Activated CD4-positive, alpha-beta T cell treated with anti-CD3 and anti-CD28 coated beads for 36 hours (primary cell): ENCODE measurements around the gene SPSB4. TPM values are rescaled to one million over a fixed set of nuclear protein-coding genes. Genes with fewer than 3 reads are reported as not detected.
A peak's percentile ranks its signal among the peaks of the same experiment; 100 is the strongest.
"Not testable (repeated sequence)": the region's sequence is repeated elsewhere in the genome, so short reads cannot be mapped to it uniquely, and the experiment has no call there.

Source experiments
- ATAC-seq: fragments of 200-7000 bp; cut with Tn5 transposase; one replicate; pipeline ENCODE4 v1.10.0; 2021; ENCODE audit warnings: mild to moderate bottlenecking, moderate library complexity
- CTCF ChIA-PET: fragments of 350-600 bp; sonication (Branson Sonifier 250); formaldehyde crosslinking; loops from one replicate; lab custom pipeline; 2021; ENCODE audit warnings: antibody characterized with exemption; lab: Charles Lee
- POLR2A ChIA-PET: fragments of 350-600 bp; sonication (Branson Sonifier 250); formaldehyde crosslinking; loops from one replicate; lab custom pipeline; 2021; ENCODE audit warnings: antibody characterized with exemption, inconsistent platforms; lab: Charles Lee
- DNase-seq: peaks from one replicate; pipeline ENCODE4 v3.0.0-alpha.2; 2020
- H3K27ac Mint-ChIP-seq: one replicate; pipeline ENCODE4 v1.8.0; 2021; ENCODE audit warnings: mixed read lengths
- H3K27me3 Mint-ChIP-seq: one replicate; pipeline ENCODE4 v1.8.0; 2021; ENCODE audit warnings: mixed read lengths
- H3K36me3 Mint-ChIP-seq: one replicate; pipeline ENCODE4 v1.8.0; 2021; ENCODE audit warnings: low read depth, mixed read lengths
- H3K4me1 Mint-ChIP-seq: one replicate; pipeline ENCODE4 v1.8.0; 2021; ENCODE audit warnings: mixed read lengths
- H3K4me3 Mint-ChIP-seq: one replicate; pipeline ENCODE4 v1.8.0; 2021; ENCODE audit warnings: mild to moderate bottlenecking, moderate library complexity, mixed read lengths
- H3K9me3 Mint-ChIP-seq: one replicate; pipeline ENCODE4 v1.8.0; 2021; ENCODE audit warnings: low read depth, mixed read lengths
- intact Hi-C, 2 experiments: fragments of 100-400 bp; cut with DNase I in 1 of 2; cut with micrococcal nuclease in 1 of 2; formaldehyde crosslinking; loops; one replicate each; pipeline versions ENCODE4 v1.14.2 to v1.15.1; 2022 to 2024; cut with DNase I, micrococcal nuclease
- total RNA-seq, 2 experiments: library from RNA; stranded (reverse); gene quantifications; one replicate each; pipeline ENCODE4 v1.2.3, GENCODE V29; 2021

The SPSB4 gene
- not detected for total RNA-seq

GRCh38 chr3:141050576-141051442 is at the start of gene SPSB4:
SPSB4 (plus strand) TSS chr3:141051347; CDS start chr3:141066105, 14,758 bp downstream.
- intact Hi-C loops: loop anchor here in 1 of 2 experiments (5.0 kb wide), 1 partner anchor 56 kb away; no protein-coding TSS in a partner anchor
- DNase-seq (peak; percentile 58), ATAC-seq (peak; percentile 76)
- Mint-ChIP-seq H3K36me3 (no peaks in the 10 kb centered on the region), H3K27me3 (peaks cover 44% of the 10 kb centered on the region), H3K4me3 (peak within 1 kb of the TSS; percentile 61), H3K4me1 (peaks cover 7% of the 10 kb centered on the region), H3K9me3 (no peaks in the 10 kb centered on the region), H3K27ac (no peak within 1 kb of the TSS)
- ChIA-PET POLR2A (no interaction called here), CTCF (interaction anchor here (0.7 to 1.6 kb wide), 10 partner anchors 10 to 59 kb away, joined by 3 to 5 read pairs (median 3); no protein-coding TSS in a partner anchor)

GRCh38 chr3:141006344-141006743 is 44.8 kb upstream of the SPSB4 start:
- ChIA-PET POLR2A (no interaction called here), CTCF (interaction anchor here (0.7 to 1.0 kb wide), 2 partner anchors 10 to 13 kb away, joined by 3 to 5 read pairs; no protein-coding TSS in a partner anchor)
- no peak for ATAC-seq
- intact Hi-C loops: no loop called here
- H3K36me3 Mint-ChIP-seq: no peaks in the 10 kb centered on the region
- H3K4me1 Mint-ChIP-seq: peaks cover 2% of the 10 kb centered on the region
- H3K9me3 Mint-ChIP-seq: no peaks in the 10 kb centered on the region
- H3K27ac Mint-ChIP-seq: no peak overlapping the region
- H3K4me3 Mint-ChIP-seq: no peak overlapping the region
- no peak for DNase-seq
- H3K27me3 Mint-ChIP-seq: peaks cover 9% of the 10 kb centered on the region

GRCh38 chr3:141009496-141009895 is 41.7 kb upstream of the SPSB4 start:
- Mint-ChIP-seq H3K36me3 (no peaks in the 10 kb centered on the region), H3K4me3 (no peak overlapping the region), H3K9me3 (no peaks in the 10 kb centered on the region), H3K27me3 (peaks cover 10% of the 10 kb centered on the region), H3K27ac (no peak overlapping the region), H3K4me1 (peaks cover 3% of the 10 kb centered on the region)
- no peak for DNase-seq
- POLR2A ChIA-PET: interaction anchor here (1.4 kb wide), 1 partner anchor 9 kb away, joined by 3 read pairs; no protein-coding TSS in a partner anchor
- ATAC-seq: no peak
- CTCF ChIA-PET: interaction anchor here (0.7 to 5.7 kb wide), 7 partner anchors 10 to 174 kb away, joined by 3 to 52 read pairs (median 4); partner anchors contain the start of gene SPSB4
- intact Hi-C loops: no loop called here

GRCh38 chr3:141011232-141011996 is 39.7 kb upstream of the SPSB4 start:
- H3K36me3 Mint-ChIP-seq: no peaks in the 10 kb centered on the region
- H3K4me3 Mint-ChIP-seq: no peak overlapping the region
- peak; percentile 93 for DNase-seq
- intact Hi-C loops: loop anchor here (1.0 to 5.0 kb wide), 4 partner anchors 94 to 266 kb away; no protein-coding TSS in a partner anchor
- ChIA-PET POLR2A (no interaction called here), CTCF (interaction anchor here (0.7 to 5.7 kb wide), 15 partner anchors 12 to 185 kb away, joined by 3 to 52 read pairs (median 4); no protein-coding TSS in a partner anchor)
- peaks cover 12% of the 10 kb centered on the region for H3K27me3 Mint-ChIP-seq
- H3K4me1 Mint-ChIP-seq: peaks cover 3% of the 10 kb centered on the region
- peak; percentile 98 for ATAC-seq
- no peak overlapping the region for H3K27ac Mint-ChIP-seq
- H3K9me3 Mint-ChIP-seq: no peaks in the 10 kb centered on the region

GRCh38 chr3:141011997-141012262 is 39.2 kb upstream of the SPSB4 start:
- Mint-ChIP-seq H3K36me3 (no peaks in the 10 kb centered on the region), H3K4me1 (peaks cover 3% of the 10 kb centered on the region), H3K27ac (no peak overlapping the region), H3K4me3 (no peak overlapping the region), H3K27me3 (peaks cover 12% of the 10 kb centered on the region), H3K9me3 (no peaks in the 10 kb centered on the region)
- ATAC-seq: peak; percentile 65
- ChIA-PET CTCF (interaction anchor here (0.8 to 5.7 kb wide), 12 partner anchors 11 to 184 kb away, joined by 3 to 52 read pairs (median 4); no protein-coding TSS in a partner anchor), POLR2A (no interaction called here)
- no peak for DNase-seq
- intact Hi-C loops: loop anchor here (1.0 to 5.0 kb wide), 4 partner anchors 93 to 265 kb away; no protein-coding TSS in a partner anchor

- Mint-ChIP-seq H3K36me3 (no peaks in the 10 kb centered on the region), H3K9me3 (no peaks in the 10 kb centered on the region), H3K4me3 (no peak overlapping the region), H3K4me1 (peaks cover 7% of the 10 kb centered on the region), H3K27me3 (peaks cover 10% of the 10 kb centered on the region), H3K27ac (no peak overlapping the region)
- DNase-seq (no peak), ATAC-seq (no peak)
- intact Hi-C loops: loop anchor here in 1 of 2 experiments (5.0 kb wide), 2 partner anchors 245 to 265 kb away; no protein-coding TSS in a partner anchor
- ChIA-PET POLR2A (no interaction called here), CTCF (interaction anchor here (0.8 to 5.7 kb wide), 12 partner anchors 11 to 184 kb away, joined by 3 to 52 read pairs (median 4); no protein-coding TSS in a partner anchor)
Measured at GRCh38 chr3:141012571-141012970, 38.6 kb upstream of the SPSB4 start.

- Mint-ChIP-seq H3K27ac (no peak overlapping the region), H3K27me3 (peaks cover 6% of the 10 kb centered on the region), H3K9me3 (no peaks in the 10 kb centered on the region), H3K36me3 (no peaks in the 10 kb centered on the region), H3K4me1 (peaks cover 11% of the 10 kb centered on the region), H3K4me3 (no peak overlapping the region)
- intact Hi-C loops: no loop called here
- ChIA-PET POLR2A (no interaction called here), CTCF (interaction anchor here (0.5 to 1.8 kb wide), 5 partner anchors 7 to 1537 kb away, joined by 3 to 5 read pairs (median 3); no protein-coding TSS in a partner anchor)
- ATAC-seq (no peak), DNase-seq (no peak)
Measured at GRCh38 chr3:141015481-141015880, 35.7 kb upstream of the SPSB4 start.

GRCh38 chr3:141017366-141018322 is 33.5 kb upstream of the SPSB4 start:
- intact Hi-C loops, H3K4me3 Mint-ChIP-seq, H3K4me1 Mint-ChIP-seq, H3K27me3 Mint-ChIP-seq, H3K36me3 Mint-ChIP-seq, H3K9me3 Mint-ChIP-seq, POLR2A ChIA-PET: not testable (repeated sequence)
- ATAC-seq: peak; percentile 50
- CTCF ChIA-PET: interaction anchor here (0.7 to 1.8 kb wide), 3 partner anchors 17 to 323 kb away, joined by 3 to 5 read pairs (median 4); no protein-coding TSS in a partner anchor
- DNase-seq: peak; percentile 53
- peak overlapping the region; percentile 5 for H3K27ac Mint-ChIP-seq

- Mint-ChIP-seq H3K27ac (no peak overlapping the region), H3K27me3 (peaks cover 2% of the 10 kb centered on the region), H3K4me1 (peaks cover 8% of the 10 kb centered on the region), H3K4me3 (no peak overlapping the region), H3K9me3 (no peaks in the 10 kb centered on the region), H3K36me3 (no peaks in the 10 kb centered on the region)
- POLR2A ChIA-PET: no interaction called here
- no peak for ATAC-seq
- CTCF ChIA-PET: interaction anchor here (1.4 kb wide), 1 partner anchor 13 kb away, joined by 5 read pairs; no protein-coding TSS in a partner anchor
- no peak for DNase-seq
- intact Hi-C loops: no loop called here
Measured at GRCh38 chr3:141019244-141019643, 31.9 kb upstream of the SPSB4 start.

- no peak overlapping the region for H3K4me3 Mint-ChIP-seq
- no peak overlapping the region for H3K27ac Mint-ChIP-seq
- intact Hi-C loops: no loop called here
- H3K27me3 Mint-ChIP-seq: peaks cover 2% of the 10 kb centered on the region
- CTCF ChIA-PET: interaction anchor here (1.0 to 1.5 kb wide), 3 partner anchors 14 to 172 kb away, joined by 3 to 5 read pairs (median 3); no protein-coding TSS in a partner anchor
- DNase-seq (peak; percentile 27), ATAC-seq (peak; percentile 81)
- H3K4me1 Mint-ChIP-seq: peaks cover 8% of the 10 kb centered on the region
- POLR2A ChIA-PET: no interaction called here
- no peaks in the 10 kb centered on the region for H3K36me3 Mint-ChIP-seq
- H3K9me3 Mint-ChIP-seq: no peaks in the 10 kb centered on the region
Measured at GRCh38 chr3:141020143-141020830, 30.9 kb upstream of the SPSB4 start.
